Stimulated activated CD8-positive, alpha-beta memory T cell treated with anti-CD3 and anti-CD28 coated beads, Interleukin-15, amount 100 ng/mL, for 24 hours (primary cell): ENCODE data around the gene ATF7IP.
"Not testable (repeated sequence)": the region's sequence is repeated elsewhere in the genome, so short reads cannot be mapped to it uniquely, and the experiment has no call there.

Experiments used
- DNase-seq: peaks from one replicate; pipeline ENCODE4 v3.0.0-alpha.2; 2020; ENCODE audit warnings: low read depth

The ATF7IP gene, protein sequence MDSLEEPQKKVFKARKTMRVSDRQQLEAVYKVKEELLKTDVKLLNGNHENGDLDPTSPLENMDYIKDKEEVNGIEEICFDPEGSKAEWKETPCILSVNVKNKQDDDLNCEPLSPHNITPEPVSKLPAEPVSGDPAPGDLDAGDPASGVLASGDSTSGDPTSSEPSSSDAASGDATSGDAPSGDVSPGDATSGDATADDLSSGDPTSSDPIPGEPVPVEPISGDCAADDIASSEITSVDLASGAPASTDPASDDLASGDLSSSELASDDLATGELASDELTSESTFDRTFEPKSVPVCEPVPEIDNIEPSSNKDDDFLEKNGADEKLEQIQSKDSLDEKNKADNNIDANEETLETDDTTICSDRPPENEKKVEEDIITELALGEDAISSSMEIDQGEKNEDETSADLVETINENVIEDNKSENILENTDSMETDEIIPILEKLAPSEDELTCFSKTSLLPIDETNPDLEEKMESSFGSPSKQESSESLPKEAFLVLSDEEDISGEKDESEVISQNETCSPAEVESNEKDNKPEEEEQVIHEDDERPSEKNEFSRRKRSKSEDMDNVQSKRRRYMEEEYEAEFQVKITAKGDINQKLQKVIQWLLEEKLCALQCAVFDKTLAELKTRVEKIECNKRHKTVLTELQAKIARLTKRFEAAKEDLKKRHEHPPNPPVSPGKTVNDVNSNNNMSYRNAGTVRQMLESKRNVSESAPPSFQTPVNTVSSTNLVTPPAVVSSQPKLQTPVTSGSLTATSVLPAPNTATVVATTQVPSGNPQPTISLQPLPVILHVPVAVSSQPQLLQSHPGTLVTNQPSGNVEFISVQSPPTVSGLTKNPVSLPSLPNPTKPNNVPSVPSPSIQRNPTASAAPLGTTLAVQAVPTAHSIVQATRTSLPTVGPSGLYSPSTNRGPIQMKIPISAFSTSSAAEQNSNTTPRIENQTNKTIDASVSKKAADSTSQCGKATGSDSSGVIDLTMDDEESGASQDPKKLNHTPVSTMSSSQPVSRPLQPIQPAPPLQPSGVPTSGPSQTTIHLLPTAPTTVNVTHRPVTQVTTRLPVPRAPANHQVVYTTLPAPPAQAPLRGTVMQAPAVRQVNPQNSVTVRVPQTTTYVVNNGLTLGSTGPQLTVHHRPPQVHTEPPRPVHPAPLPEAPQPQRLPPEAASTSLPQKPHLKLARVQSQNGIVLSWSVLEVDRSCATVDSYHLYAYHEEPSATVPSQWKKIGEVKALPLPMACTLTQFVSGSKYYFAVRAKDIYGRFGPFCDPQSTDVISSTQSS

DNA sequence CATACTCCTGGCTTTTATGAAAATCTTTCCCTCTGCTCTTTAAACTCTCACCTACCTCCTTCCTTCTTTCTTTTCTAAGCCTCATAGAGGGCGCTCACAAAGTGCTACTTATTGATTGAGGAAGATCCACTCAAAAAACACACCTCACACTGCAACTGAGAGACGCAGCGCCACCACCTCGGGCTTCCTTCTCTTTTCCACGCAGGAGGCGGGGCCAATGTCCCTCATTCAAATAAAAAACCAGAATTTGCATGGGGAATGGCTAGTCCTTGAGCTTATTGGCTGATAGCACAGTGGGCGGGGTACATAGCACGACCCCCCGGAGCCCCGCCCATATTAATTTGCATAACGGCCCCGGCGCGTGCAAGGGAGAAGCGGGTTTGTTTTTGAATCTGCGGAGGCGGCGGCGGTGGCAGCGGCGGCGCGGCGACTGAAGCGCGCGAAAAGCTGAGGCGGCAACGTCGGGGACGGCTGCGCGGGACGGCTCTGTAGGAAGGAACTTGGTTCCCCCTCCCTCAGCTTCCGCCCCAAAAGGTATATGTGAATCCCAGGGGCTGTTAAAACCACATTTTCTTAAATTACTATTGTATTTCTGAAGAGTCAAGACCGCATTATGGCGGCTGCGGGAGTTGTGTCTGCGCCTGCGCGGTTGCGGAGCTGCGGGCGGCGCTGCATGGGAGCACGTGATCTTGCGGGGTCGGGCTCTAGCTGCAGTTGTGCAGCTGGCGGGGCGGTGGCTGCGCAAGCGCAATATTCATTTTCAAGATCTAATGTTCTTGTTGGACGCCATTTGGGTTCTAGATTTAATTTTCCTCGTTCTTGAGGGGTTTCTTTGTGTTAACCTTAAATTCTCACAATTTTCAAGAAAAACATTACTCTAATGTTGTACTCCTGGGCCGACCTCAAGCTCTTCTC is at the start of gene ATF7IP:
ATF7IP (plus strand) TSS at position 389 of the 915 bp plus-strand sequence. CDS start 58,234 bp downstream, outside the sequence.
- DNase-seq: peak; percentile 88

DNA sequence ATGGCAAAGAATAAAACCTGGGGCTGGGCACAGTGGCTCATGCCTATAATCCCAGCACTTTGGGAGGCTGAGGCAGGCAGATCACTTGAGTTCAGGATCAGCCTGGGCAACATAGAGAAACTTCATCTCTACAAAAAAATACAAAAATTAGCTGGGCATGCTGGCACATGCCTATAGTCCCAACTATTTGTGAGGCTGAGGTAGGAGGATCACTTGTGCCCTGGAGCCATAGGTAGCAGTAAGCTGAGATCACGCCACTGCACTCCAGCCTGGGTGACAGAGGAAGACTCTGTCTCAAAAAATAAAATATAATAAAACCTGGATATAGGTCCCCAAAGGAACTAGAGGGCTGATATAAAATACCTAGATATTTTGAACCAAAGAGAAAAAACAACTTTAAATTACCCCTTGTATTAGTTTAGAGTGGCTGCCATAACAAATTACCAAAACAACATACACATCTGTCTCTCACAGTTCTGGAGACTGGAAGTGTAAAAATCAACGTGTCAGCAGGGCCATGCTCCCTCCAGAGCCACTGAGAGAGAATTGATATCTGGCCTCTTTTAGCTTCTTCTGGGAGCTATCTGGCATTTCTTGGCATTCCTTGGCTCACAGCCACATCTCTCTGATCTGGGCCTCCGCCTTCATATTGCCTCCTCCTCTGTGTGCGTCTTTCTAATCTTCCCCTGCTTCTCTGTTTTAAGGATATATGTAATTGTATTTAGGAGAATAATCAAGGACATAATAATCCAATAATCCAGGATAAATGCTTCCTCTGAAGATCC is 47.9 kb upstream of the ATF7IP start:
- no peak for DNase-seq

DNA sequence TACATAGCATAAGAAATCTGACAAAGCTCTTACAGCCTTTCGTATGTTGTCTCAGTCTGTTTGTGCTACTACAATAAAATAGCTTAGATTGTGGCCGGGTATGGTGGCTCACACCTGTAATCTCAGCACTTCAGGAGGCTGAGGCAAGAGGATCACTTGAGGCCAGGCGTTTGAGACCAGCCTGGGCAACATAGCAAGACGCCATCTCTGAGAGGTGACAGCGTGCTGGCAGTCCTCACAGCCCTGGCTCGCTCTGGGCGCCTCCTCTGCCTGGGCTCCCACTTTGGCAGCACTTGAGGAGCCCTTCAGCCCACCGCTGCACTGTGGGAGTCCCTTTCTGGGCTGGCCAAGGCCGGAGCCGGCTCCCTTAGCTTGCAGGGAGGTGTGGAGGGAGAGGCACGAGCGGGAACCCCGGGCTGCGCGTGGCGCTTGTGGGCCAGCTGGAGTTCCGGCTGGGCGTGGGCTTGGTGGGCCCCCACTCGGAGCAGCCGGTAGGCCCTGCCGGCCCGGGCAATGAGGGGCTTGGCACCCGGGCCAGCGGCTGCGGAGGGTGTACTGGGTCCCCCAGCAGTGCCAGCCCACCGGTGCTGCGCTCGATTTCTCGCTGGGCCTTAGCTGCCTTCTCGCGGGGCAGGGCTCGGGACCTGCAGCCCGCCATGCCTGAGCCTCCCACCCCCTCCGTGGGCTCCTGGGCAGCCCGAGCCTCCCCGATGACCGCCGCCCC is 45.6 kb upstream of the ATF7IP start:
- DNase-seq: not testable (repeated sequence)

DNA sequence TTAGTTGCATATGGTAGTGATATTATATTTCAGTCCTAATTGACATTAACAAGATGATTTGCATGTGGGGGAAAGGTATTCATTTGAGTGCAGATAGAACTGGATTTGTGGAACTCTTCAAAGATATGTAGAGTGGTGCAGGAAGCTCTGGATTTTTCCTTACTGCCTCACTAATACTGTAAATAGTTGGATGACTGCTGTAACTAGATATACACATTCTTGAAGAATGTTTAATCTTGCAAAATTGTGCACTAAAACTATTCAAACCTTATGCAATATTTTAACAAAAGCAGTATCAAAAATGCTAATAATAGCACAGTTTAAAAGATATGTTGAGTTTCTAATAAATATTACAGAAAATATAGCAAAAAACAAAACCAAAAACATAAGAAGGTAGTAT is 43.1 kb upstream of the ATF7IP start:
- DNase-seq: no peak

DNA sequence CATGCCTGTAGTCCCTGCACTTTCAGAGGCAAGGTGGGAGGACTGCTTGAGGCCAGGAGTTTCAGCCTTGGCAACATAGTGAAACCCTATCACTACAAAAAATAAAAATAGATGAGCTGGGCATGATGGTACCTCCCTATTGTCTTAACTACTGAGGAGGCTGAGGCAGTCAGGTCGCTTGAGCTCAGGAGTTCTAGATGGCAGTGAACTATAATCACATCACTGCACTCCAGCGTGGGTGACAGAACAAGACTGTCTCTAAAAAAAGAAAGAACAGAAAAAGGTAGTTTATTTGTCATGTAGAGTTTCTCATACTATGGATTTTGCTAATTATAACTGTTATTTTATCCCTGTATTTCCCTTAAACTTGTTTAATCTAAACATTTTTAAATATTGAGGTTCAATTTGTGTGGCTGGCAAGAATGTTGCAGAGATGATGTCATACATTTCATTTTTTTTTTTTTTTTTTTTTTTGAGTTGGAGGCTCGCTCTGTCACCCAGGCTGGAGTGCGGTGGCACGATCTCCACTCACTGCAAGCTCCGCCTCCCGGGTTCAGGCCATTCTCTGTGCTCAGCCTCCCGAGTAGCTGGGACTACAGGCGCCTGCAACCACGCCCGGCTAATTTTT is 39.7 kb upstream of the ATF7IP start:
- no peak for DNase-seq

DNA sequence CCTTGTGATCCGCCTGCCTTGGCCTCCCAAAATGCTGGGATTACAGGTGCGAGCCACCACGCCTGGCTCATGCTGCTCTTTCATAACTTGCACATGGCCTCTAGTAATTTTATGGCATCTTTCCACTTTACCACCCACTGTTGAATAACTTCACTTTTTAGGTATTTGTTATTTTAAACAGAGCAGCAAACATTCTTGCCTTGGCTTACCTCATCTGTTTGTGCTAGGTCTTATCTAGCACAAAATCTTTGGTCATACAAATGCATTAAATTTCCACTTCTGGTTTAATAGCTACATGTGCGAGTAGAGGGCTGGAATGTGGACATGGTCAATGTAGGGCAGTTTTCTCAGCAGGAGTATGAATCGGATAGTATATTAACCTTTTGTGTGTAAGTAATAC is 38.8 kb upstream of the ATF7IP start:
- no peak for DNase-seq

DNA sequence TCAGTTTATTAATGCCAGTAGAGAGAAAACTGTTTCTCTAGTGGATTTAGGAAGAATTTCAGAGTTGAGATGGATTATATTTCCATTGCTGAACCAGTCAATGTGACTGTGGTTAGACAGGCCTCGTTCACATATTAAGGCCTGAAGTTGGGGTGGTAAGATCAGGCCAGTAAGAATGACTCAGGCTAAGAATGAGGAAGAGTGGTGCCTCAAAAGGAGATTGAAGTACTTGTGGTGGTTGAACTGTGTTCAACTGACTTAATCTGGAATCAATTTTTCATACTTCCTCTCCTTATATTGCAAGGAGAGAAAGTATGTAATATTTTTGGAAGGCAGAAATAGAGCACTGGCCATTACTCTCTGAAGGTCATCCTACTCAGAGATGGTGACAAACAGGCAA is 37.8 kb upstream of the ATF7IP start:
- DNase-seq: no peak

DNA sequence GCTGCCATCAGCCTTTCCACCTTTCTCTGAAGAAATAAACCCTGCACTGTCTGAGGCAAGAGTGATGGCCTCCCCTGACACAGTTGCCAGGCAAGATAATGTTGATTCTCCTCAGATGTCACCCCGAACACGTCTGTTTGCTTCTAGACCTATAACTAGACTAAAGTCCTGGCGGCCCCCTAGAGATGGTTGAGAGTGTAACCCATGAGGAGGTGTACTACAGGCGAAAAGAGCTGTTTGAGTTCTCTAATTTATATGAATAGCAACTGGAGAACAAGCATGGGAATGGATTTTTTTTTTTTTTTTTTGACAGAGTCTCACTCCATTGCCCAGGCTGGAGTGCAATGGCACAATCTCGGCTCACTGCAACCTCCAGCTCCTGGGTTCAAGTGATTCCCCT is 33.0 kb upstream of the ATF7IP start:
- DNase-seq: no peak

DNA sequence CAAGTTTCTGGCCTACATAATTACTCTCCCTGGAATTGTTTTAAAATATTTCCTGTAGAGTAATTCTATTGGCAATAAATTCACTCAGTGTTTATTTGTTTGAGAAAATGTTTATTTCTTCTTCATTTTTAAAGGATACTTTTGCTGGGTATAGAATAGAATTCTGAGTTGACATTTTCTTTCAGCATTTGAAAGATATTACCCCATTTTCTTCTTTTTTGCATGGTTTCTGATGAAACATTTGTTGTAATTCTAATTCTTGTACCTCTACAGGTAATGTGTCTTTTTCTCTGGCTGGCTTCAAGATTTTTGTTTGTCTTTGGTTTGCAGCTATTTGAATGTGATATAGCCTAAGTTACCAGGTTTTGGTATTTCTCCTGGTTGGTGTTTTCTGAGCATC is 25.1 kb upstream of the ATF7IP start:
- DNase-seq: no peak

DNA sequence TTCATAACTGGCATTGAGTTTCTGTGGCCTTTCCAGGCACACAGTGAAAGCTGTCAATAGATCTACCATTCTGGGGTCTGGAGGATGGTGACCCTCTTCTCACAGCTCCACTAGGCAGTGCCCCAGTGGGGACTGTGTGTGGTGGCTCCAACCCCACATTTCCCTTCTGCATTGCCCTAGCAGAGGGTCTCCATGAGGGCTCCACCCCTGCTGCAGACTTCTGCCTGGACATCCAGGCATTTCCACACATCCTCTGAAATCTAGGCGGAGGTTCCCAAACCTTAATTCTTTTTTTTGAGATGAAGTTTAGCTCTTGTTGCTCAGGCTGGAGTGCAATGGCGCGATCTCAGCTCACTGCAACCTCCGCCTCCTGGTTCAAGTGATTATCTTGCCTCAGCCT is 14.0 kb upstream of the ATF7IP start:
- not testable (repeated sequence) for DNase-seq

DNA sequence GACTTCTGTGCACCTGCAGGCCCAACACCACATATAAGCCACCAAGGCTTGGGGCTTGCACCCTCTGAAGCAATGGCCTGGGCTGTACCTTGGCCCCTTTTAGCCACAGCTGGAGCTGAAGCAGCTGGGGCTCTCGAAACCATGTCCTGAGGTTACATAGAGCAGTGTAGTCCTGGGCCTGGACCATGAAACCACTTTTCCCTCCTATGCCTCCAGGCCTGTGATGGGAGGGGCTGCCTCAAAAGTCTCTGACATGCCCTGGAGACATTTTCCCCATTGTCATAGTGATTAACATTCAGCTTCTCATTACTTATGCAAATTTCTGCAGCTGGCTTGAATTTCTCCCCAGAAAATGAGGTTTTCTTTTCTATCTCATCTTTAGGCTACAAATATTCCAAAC is 13.4 kb upstream of the ATF7IP start:
- DNase-seq: not testable (repeated sequence)

DNA sequence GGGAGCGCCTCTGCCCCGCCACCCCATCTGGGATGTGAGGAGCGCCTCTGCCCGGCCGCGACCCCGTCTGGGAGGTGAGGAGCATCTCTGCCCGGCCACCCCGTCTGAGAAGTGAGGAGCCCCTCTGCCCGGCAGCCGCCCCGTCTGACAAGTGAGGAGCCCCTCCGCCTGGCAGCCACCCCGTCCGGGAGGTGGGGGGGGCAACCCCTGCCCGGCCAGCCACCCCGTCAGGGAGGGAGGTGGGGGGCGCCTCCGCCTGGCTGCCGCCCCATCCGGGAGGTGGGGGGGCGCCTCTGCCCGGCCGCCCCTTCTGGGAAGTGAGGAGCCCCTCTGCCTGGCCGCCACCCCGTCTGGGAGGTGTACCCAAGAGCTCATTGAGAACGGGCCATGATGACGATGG is 10.8 kb upstream of the ATF7IP start:
- DNase-seq: not testable (repeated sequence)

DNA sequence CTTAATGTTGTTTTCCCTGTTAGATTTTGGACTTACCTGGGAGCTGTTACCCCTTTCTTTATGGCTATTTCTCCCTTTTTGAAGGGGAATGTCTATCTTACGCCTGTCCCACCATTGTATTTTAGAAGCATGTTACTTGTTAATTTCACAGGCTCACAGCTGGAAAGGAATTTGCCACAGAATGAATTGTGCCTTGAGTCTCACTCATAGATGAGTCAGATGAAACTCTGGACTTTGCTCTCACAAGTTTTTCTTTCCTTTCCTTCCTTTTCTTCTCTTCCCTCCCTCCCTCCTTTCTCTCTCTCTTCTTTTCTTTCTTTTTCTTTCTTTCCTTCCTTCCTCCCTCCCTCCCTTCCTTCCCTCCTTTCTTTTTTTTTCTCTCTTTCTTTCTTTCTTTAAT is 9.3 kb upstream of the ATF7IP start:
- no peak for DNase-seq

DNA sequence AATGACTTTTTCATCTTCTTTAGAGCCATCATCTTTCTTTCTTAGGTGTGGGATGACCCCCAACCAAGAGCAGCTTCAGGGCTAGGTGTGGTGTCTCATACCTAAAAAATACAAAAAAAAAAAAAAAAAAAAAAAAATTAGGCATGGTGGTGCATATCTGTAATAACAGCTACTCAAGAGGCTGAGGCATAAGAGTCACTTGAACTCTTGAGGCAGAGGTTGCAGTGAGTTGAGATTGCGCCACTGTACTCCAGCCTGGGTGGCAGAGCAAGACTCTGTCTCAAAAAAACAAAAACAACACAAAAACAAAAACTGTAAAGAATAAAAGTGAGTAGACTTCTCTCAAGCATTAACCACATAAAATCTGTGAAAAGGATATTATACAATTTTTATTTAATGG is 8.0 kb upstream of the ATF7IP start:
- no peak for DNase-seq

DNA sequence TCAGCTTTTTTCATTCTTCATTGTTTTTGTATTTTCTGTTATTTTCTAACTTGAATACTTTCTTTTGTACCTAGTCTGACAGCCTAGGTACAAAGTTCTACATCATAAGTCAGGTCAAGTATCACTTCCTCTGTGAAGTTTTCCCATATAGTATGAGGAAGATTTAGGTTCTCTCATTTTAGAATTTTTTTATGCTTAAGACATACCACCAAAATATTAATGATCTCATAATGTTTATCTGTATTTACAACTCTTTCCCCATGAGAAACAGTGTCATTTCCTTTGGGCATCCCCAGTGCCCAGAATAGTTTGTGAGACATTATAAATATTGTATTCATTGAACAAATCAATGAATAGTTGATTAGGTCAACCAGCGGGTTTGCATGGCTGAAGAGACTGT is 3.1 kb upstream of the ATF7IP start:
- DNase-seq: no peak

DNA sequence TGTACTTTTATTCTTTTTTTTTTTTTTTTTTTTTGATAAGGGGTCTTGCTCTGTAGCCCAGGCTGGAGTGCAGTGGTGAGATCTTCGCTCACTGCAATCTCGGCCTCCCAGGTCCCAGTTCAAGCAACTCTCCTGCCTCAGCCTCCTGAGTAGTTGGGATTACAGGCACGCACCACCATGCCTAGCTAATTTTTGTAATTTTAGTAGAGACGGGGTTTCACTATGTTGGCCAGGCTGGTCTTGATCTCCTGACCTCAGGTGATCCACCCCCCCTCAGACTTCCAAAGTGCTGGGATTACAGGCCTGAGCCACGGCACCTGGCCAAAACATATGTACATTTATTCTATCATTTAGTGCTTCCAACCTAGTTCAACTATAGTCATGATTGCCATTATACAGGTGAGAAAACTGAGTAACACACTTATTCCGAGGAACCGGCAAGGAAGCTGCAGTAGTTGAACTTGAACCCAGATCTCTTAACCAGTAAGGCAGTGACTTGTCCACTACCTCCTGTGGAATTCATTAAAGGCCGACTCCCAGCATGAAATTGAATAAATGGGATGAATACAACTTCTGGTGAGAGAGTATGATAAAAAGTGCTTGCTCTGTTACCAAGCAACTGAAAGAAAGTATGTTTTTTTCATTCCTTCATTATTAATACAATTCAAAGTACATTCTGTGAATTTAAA is 755 bp upstream of the ATF7IP start:
- no peak for DNase-seq

DNA sequence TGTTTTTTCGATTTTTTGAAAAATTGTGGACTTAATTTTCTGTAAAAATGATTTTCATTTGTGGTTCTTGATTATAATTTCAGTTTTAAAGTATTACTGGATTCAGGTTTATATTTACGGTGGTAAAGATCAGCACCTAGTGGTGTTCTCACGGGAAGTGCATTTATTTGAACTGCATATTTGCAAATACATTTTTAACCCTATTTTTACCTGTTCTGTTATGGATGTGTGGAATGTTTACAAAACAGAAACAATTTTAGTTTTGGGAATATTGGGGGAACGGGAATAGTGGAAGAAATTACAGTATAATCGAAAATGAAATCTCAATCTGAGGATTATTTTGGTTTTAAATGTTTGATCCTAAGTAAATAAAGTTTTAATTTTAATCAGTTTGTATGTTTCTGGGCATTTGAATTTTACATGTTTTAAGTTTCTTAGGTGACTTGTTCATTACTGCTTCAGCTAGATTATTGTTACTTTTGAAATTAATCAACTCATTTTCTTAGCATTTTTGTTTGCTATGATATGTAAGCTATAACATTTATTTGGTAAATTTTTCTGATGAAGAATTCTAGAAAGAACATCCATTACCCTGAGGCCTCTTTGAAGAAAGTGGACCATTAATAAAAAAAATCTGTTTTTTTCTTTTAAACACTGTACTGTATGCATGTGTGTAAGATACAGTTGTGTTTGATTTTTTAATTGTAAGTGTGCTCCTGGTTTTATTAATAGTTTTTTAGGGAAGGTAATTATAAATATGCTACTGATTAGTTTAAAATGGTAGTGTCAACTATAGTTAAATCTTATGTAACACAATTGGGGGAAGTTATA is 942 bp downstream of the ATF7IP start:
- DNase-seq: no peak
